ENCODE results near the gene ITCH. TPM values are rescaled to one million over a fixed set of nuclear protein-coding genes. Genes with fewer than 3 reads are reported as not detected.

ITCH gene
- total and polyA plus RNA-seq, 2 of the 8 experiments (the other 6 are each of a cell fraction or from before 2014, with no cell fraction given): 3.9 to 45.2 TPM

DNA sequence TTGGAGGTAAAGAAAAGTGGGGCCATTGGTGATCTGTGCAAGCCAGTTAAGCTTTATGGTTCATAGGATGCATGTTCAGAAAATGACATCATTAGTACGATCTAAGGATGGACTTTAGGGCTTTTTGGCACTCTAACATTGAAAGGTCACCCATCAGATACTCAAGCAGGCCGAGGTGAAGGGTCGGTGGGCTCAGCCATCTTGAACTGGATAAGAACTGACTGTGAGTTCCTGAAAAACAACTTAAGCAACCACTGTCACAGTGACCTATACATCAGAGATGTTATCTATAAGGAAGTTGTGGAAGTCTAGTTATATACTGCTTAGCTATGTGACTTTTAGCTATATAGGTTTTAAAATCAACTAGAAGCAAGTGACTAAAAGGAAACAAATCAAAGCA lies 13.0 kb upstream of the ITCH start:
- TF ChIP-seq ASH2L (IDR thresholded peaks at IDR 0.05; ENCODE audit: low read length) (no peak), FOSL1 (IDR thresholded peaks at IDR 0.05; ENCODE audit: insufficient read depth, low read depth, low read length) (no peak), RAD21 (IDR thresholded peaks at IDR 0.05 in 1 of 2, conservative IDR thresholded peaks at IDR 0.05 in 1 of 2; ENCODE audit: low read depth in 2 of 2, low read length in 2 of 2) (no peak), POU5F1 (IDR thresholded peaks at IDR 0.05; ENCODE audit: low read depth, low read length) (no peak), BRCA1 (IDR thresholded peaks at IDR 0.05; ENCODE audit: low read depth, low read length) (no peak), RBBP5 (IDR thresholded peaks at IDR 0.05; ENCODE audit: borderline replicate concordance, low read depth, low read length) (no peak)
- no peaks in the 10 kb centered on the region; the same call in 1 of the 2 replicates for H3K23me2 ChIP-seq (ENCODE audit: low read depth, low read length)
- ChIA-PET CTCF (ENCODE audit: partially characterized antibody) (interaction anchor here (2.1 kb wide), 1 partner anchor 38 kb away, joined by 11 read pairs; no protein-coding TSS in a partner anchor), POLR2A (ENCODE audit: partially characterized antibody) (no interaction called here)
- no peak overlapping the region for H3K4me3 ChIP-seq (ENCODE audit: extremely low read depth in 1 of 4, insufficient read depth in 2 of 4, low read depth in 3 of 4, low read length in 4 of 4)
- no peak for DNase-seq (ENCODE audit: low read depth in 1 of 2, low spot score in 2 of 2)
- H2BK12ac ChIP-seq (ENCODE audit: low read depth, low read length): no peak overlapping the region
- peaks cover 0 to 7% (median 2%) of the 10 kb centered on the region in 4 experiments; a peak in 3 of 7 replicates for H3K4me1 ChIP-seq (replicated peaks in 1 of 4; ENCODE audit: control insufficient read depth in 3 of 4, insufficient read depth in 4 of 4, low read length in 3 of 4)
- WGBS, 2 experiments (ENCODE audit: extremely low coverage in 1 of 2, insufficient coverage in 1 of 2, insufficient read length in 1 of 2, insufficient replicate concordance in 2 of 2, low coverage in 1 of 2, low lambda C conversion rate in 2 of 2, missing lambda C conversion rate in 1 of 2): 61% methylated on average over 3 of the region's 3 CpGs; no CpG with 5 or more reads in 1 of the 2 experiments
- H4K8ac ChIP-seq (ENCODE audit: extremely low read depth, insufficient read depth, low read length): no peak overlapping the region
- H4K20me1 ChIP-seq (replicated peaks in 1 of 2; ENCODE audit: control insufficient read depth in 1 of 2, insufficient read depth in 2 of 2, low read length in 2 of 2): no peaks in the 10 kb centered on the region
- H2BK20ac ChIP-seq (ENCODE audit: low read length): no peak overlapping the region
- no peak overlapping the region for H3K56ac ChIP-seq (replicated peaks; ENCODE audit: insufficient read length, low read depth, low read length)
- H3K79me2 ChIP-seq (ENCODE audit: control insufficient read depth in 1 of 2, insufficient read depth in 2 of 2, low read length in 2 of 2): no peaks in the 10 kb centered on the region
- H2BK5ac ChIP-seq (ENCODE audit: low read depth, low read length): no peak overlapping the region
- no peak overlapping the region for H3K18ac ChIP-seq (ENCODE audit: extremely low read depth, low read length)
- no peak overlapping the region for H4K91ac ChIP-seq (replicated peaks; ENCODE audit: insufficient read length, low read length)
- no peaks in the 10 kb centered on the region for H3K36me3 ChIP-seq (ENCODE audit: control insufficient read depth in 2 of 4, insufficient read depth in 4 of 4, low read length in 3 of 4)
- no peak overlapping the region for H2BK120ac ChIP-seq (replicated peaks; ENCODE audit: low read depth, low read length)
- 0 out of 2 replicates have a peak overlapping the region, but pooled peaks have one; percentile 16 for H2AFZ ChIP-seq (ENCODE audit: low read length)
- no peak overlapping the region for H4K5ac ChIP-seq (ENCODE audit: insufficient read length, low read depth, low read length)
- no peaks in the 10 kb centered on the region for H3K79me1 ChIP-seq (ENCODE audit: low read depth, low read length)
- H2AK5ac ChIP-seq (ENCODE audit: low read depth, low read length): no peak overlapping the region
- no peaks in the 10 kb centered on the region for H3K9me3 ChIP-seq (ENCODE audit: insufficient read depth in 2 of 2, low read depth in 1 of 2, low read length in 1 of 2)
- H3K4ac ChIP-seq (replicated peaks; ENCODE audit: insufficient read length, low read depth, low read length): no peak overlapping the region
- H3K27ac ChIP-seq (ENCODE audit: low read depth, low read length): no peak overlapping the region
- no peak overlapping the region for H3K14ac ChIP-seq (ENCODE audit: insufficient read length)
- H3K4me2 ChIP-seq (ENCODE audit: insufficient read depth in 1 of 2, low read depth in 2 of 2, low read length in 2 of 2): no peak overlapping the region
- H3K9ac ChIP-seq (replicated peaks in 1 of 4; ENCODE audit: extremely low read depth in 1 of 4, low read depth in 3 of 4, low read length in 3 of 4): no peak overlapping the region
- H3K23ac ChIP-seq (ENCODE audit: insufficient read length): no peak overlapping the region
- FAIRE-seq: no peak
- no peak overlapping the region for H2BK15ac ChIP-seq (ENCODE audit: low read length)
- no peaks in the 10 kb centered on the region for H3K27me3 ChIP-seq (replicated peaks in 1 of 4; ENCODE audit: control insufficient read depth in 3 of 4, extremely low read depth in 1 of 4, insufficient read depth in 3 of 4, low read length in 3 of 4)
